ENCODE data around the gene ITGAV.

ITGAV gene

GRCh38 chr2:186614373-186614772 lies 24.5 kb downstream of the ITGAV start:
- no peak for DNase-seq

- DNase-seq: no peak
These were observed 27.3 kb downstream of the ITGAV start for GRCh38 chr2:186617148-186617547.

DNA sequence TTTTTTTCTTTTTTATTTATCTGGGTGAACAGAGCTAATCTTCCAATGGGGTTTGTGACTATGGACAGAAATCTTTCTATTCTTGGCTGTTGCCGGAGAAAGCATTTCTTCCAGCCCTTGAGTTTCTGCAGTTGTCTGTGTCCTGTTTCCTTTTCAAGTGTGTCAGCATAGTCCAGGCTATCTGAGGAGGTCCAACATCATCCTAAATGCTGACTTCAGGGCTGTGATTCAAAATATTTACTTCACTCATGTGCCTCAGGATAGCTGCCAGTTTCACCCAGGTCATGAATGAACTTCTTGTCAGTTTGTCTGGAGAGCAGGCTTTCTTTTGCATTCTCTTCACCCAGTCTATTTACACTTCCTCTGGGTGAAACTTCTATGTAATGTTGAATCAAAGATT lies 27.9 kb downstream of the ITGAV start:
- DNase-seq: no peak

DNA sequence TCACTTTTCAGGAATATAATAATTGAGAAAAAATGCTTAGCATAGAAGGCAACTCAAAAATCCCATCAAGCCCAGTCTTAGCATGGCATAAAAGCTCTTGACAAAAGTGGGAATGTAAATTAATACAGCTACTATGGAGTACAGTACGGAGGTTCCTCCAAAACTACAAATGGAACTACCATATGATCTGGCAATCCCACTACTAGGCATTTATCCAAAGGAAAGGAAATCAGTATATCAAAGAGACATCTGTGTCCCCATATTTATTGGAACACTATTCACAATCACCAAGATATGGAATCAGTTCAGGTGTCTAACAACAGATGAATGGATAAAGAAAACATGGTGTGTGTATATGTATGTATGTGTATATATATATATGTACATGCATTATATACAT lies 28.8 kb downstream of the ITGAV start:
- no peak for DNase-seq

DNA sequence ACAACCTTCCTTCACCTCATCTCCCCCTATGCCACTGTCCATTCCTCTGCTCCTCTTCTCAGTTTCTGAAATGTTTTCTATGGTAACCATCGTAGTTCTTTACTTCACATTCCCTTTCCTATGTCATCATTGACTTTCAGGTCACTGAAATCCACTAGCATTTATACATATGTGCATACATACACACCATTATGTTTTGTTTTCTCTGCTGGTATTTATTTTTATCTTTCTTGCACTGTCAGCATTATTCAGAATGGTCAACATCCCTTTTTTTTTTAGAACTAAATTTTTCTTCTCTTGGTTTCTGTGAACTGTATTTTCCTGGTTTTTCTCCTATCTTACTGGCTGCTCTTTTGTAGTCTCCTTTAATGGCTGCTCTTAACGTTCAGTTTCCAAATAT lies 33.2 kb downstream of the ITGAV start:
- no peak for DNase-seq

DNA sequence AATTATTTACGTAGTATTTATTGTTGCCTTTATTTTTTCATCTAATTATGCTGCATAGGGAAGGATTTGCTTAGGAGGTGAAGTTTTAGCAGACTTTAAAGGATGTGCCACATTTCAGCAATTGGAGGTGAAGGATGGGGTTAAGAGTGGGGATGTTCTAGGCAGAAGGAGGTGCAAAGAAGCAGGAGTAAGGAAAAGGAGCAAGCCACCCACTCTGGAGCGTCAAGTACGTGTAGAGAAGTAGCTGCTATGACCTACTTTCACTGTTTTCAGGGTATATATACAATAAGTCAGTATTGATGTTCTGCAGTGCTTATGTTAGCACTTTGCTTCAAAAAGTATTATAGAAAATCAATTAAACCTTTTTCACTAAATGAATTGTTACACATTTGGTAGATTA lies 34.4 kb downstream of the ITGAV start:
- no peak for DNase-seq

DNA sequence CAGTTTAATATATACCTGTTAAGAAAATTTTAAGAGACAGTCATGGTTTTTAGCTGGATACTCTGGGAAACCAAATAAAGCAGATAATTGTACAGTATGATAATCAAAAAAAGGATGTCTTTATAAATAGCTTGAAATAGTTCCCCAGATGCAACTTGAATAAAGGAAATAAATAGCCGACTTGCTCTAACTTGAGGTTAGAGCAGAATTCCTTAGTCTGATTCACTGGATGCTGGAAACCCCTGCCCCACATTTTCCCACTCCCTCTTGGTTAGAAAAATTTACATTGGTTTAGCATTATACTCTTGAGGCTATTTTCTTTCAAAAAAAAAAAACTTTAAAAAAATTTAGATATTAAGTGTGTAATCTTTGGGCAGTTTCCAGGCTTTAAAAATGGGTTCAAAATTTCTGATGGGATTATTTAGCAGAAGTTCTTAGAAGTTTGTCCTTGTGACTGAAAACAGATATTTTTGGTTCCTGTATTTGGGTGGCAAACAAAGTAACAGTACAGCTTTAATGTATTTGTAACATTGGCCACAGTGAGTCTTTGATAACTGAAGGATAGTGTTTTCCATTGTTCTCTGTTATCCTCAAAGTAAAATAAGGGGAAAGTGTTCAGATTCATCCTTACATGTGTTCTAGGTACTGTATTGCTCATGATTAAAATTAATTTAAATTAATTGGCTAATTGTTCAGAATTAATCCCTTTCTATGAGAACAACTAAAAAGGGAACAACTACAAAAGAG lies 39.6 kb downstream of the ITGAV start:
- no peak for DNase-seq

DNA sequence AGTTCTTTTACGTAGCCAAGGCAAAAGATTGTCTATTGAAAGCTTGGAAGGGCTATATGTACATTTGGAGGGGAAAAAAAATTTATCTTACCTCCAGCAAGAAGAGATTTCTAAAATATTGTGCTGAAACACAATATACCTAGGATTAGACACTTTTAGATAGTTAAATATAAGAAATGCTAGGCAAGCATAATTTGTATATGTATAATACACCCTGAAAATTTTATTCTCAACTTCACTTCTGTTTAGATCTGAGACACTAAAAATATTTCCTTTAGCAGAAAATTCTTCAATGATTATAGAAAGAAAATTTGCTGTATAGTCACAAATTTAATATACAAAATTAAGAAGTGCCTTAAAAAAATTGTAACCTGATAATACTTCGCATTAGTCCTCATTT lies 42.6 kb downstream of the ITGAV start:
- DNase-seq: no peak

DNA sequence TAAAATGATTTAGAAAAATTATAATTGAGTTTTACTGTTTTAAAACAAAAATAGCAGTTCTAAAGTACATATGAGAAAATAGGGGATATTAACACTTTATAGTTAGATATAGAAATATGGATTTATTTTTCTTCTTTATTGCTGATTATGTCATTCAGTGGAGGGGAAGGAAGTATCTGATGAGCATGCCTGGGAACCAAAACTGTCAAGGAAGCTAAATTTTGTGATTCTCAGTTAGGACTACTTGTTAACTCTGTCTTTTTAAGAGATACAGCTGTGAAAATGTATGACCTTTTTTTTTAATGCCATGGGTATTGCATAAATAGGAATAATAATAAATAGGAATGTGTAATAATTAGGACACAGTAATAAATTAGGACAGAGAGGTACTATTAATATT lies 44.8 kb downstream of the ITGAV start:
- no peak for DNase-seq

DNA sequence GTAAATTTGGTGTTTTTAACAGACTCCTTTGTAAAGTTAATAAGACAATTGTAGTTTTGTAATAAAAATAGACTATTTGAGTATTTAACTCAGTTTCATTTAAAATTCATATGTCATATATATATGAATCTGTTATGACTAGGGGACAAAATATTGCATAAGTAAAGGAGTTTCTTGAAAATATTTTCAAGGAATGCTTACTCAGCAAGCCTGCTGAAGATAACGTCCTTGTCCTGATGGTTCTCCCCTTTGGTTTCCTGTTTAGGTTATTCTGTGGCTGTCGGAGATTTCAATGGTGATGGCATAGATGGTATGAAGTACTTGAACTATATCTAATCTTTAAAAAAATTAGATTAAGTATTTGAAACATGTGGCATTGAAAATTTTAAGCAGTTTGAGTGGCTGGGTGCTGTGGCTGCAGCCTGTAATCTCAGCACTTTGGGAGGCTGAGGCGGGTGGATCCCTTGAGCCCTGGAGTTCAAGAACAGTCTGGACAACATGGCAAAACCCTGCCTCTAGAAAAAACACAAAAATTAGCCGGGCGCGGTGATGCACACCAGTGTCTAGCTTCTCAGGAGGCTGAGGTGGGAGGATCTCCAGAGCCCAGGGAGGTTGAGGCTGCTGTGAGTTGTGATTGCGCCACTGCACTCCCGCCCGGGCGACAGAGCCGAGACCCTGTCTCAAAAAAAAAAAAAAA lies 47.1 kb downstream of the ITGAV start:
- no peak for DNase-seq

DNA sequence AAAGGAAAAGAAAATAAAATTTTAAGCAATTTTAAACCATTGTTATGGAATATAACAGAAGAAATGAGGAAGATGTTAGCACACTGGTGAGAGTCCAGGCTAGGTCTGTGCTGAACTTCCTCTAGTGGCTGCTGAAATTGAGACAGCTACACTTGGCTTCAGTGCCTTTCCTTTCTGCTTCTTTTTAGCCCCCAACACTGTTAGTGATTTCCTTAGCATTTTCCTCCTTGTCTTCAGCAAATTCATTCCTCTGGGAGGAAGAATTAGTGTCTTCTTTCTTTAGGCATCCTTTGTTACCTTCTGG lies 47.6 kb downstream of the ITGAV start:
- DNase-seq: no peak

DNA sequence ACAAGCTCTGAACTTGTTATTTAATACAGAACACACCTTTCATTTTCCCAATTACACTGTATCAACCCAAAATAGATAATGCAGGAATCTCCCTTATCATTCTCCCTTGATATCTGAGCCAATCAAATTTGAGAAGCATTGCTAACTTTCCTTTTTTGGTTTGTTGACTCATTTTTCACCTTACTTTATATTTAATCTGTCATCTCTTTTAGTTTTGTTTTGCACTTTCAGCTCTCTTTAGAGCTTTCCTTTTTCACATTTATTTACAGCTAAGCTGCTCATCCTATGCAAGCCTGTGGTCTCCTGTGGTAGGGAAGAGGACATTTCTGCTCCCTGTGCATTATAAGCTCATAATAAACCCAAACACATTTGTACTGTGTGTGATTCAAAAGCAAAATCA lies 50.1 kb downstream of the ITGAV start:
- DNase-seq: no peak

GRCh38 chr2:186641132-186641806 lies 51.4 kb downstream of the ITGAV start:
- no peak for DNase-seq

DNA sequence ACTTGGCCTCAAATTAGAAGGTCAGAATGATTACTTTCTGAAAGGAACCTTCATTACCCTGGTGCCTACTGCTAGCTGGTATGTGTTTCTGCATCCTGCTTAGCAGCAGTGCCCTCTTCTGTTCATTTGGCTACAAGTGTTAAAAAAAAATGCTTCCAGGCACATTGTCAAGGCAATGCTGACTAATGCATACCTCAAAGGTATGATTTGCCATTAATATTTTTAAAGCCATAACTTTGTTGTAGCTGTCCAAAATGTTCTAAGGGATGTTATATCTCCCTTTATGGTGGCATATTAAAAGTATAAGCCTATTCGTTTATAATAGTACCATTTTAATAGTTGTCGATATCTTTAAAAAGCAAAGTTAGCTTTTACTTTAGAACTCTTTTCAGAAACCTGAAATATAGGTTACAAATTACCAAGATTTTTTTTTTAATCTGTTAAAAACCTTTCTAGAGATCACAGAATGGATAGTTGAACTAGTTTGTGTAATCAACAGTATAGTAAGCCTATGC lies 52.0 kb downstream of the ITGAV start:
- peak; percentile 6 to 77 (median 27) for DNase-seq

GRCh38 chr2:186644791-186645190 lies 54.9 kb downstream of the ITGAV start:
- DNase-seq: no peak

- DNase-seq: no peak
These were observed 56.1 kb downstream of the ITGAV start for GRCh38 chr2:186645999-186646398.

DNA sequence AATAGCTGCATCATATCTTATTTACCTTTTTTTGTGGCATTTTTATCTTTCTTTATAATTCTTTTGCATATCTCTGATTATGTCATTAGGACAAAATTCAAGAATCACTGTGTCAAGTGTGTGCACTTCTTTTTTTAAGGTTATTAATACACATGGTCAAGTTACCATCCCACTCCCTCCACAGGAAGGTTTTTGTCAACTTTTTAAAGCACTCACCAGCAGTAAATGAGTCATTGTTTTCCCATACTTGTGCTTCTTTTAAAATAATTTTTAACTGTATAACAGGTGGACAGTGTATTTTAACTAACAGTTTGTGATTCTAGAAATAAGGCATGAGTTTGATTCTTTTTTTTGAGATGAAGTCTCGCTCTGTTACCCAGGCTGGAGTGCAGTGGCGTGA lies 58.3 kb downstream of the ITGAV start:
- no peak for DNase-seq

DNA sequence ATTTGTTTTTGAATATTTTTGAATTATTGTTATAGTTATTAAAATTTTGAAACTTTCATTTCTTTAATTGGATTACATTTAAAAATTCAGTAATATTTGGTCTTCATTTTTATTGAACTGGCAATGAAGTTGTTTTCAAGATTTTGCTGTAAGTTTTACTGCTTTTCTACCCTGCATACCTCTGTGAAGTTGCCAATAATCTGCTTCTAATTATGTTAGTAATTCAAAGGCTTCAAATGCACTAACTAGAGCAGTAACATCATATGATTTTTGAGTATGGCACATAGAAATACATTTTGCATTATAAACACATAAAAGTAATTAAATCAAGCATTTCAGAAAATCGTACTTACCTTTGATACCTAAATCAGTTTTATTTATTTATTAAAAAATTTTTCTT lies 63.7 kb downstream of the ITGAV start:
- DNase-seq: no peak

GRCh38 chr2:186659383-186659782 lies 69.5 kb downstream of the ITGAV start:
- DNase-seq: no peak

DNA sequence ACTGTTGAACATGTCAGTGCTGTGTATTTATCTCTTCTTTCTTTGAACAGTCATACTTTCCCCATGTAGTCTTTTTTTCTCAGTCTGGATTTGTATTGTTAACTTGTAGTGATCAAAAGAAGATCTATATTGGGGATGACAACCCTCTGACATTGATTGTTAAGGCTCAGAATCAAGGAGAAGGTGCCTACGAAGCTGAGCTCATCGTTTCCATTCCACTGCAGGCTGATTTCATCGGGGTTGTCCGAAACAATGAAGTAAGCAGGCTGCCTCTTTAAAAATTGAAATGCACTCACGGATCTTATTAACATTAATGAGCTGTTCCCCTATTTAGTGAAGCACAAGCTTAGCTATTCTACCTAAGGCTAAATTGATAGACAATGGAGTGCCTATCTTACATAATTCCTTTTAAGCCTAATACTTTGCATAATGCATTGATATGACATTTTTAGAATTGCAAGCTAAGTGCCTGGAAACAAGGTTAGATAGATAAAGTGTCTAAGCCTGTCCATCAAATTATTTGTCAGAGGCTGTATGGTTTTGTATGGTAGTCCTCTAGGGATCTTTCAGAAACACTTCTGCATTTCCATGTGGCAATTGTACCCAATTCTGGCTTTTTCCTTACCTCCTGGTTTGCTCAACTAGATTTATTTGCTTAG lies 74.7 kb downstream of the ITGAV start:
- no peak for DNase-seq

- no peak for DNase-seq
These were observed 79.3 kb downstream of the ITGAV start for GRCh38 chr2:186669146-186669545.

DNA sequence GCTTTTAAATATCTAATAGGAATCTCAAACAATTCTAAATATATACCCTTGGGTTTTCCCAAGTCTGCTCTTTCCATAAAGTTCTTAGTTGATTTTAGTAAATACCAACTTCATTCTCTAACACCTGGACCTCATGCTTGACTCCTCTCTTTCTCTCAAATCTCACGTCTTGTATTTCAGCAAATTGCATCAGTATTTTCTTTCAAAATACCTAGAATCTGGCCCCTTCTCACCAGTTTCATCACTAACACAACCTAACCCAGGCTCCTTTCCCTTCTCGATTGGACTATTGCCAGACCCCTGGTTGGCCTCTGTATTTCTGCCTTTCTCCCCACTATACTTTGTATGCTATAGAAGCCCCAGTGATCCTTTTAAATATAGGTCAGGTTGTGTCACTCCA lies 81.0 kb downstream of the ITGAV start:
- DNase-seq: no peak

- no peak for DNase-seq
These were observed 85.5 kb downstream of the ITGAV start for GRCh38 chr2:186675380-186675779.

DNA sequence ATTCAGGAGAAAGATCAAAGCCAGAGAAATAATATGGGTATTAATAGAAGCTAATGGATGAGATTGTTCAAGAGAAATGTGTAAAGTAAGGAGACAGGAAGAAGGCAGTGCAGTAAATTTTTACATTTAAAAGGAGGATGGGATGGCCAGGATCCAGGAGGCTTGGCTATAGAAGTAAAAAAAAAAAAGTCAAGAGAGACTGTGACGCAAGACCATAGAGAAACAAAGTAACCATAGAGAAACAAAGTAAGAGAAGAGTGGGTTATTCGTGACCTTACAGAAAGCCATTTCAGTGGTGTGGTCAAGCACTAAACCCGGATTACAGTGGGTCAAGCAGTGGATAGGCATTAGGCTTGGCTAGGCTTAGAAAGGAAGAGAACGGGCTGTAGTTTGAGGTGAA lies 93.5 kb downstream of the ITGAV start:
- DNase-seq: no peak
